Measurements from ENCODE around the gene IL18.

DNA sequence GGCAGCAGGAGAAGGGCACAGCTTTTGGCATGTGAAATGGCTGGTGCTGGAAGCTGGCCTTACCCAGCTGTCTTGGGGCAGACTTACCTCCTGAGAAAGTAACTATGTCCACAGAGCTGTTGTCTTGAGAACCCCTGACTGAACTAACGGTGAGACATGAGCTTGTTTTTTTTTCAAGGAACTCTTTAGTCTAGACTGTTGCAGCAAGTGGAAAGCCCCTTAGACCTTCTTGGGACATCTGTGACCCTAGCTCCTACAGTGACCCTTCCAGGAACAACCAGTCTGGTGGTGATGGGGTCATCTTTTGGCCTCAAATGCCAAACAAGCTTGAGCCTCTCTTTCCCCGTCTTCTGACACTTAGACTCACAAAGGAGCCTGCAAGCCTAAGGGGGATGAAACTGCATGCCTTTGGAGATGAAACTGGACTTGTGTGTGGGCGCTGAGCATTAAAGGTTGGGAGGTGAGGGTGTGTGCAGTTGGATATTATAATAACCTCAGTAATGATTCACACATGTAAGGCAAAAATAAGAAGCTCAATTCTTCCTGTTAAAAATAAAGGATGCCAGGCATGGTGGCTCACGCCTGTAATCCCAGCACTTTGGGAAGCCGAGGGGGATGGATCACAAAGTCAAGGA, 41.8 kb downstream of the IL18 start:
- TF ChIP-seq EZH2phosphoT487 (conservative IDR thresholded peaks at IDR 0.05; ENCODE audit: low read length) = no peak
- no peak for TF ChIP-seq CTCF (IDR thresholded peaks at IDR 0.05; ENCODE audit: insufficient read depth, low read length, poor library complexity, severe bottlenecking)
